Measurements from ENCODE around the gene EDA. TPM values are rescaled to one million over a fixed set of nuclear protein-coding genes. Genes with fewer than 3 reads are reported as not detected.
"Not testable (repeated sequence)": the region's sequence is repeated elsewhere in the genome, so short reads cannot be mapped to it uniquely, and the experiment has no call there.

Gene EDA
- polyA plus RNA-seq, 2 donors, result 0.57 to 0.92 TPM

DNA sequence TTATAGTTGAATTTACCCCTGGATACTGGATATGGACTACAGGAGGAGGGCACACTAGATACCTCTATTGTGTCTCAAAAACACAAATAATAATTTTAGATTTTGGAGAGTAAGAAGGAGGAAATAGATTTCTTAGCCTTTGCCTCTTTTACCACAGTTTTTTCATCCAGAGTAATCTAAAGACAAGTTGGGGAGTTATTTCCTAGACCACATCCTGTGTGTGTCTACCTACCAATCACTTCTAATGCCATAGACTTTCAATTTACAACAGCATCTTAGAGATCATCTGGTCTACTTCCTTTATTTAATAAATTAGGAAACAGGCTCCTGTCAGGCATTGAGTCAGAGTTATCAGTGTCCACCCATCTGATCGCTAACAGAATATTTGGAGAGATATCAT lies 191.5 kb downstream of the EDA start:
- H3K4me1 ChIP-seq (ENCODE audit: control insufficient read depth in 2 of 2, insufficient read depth in 2 of 2, low read length in 1 of 2), result no peaks in the 10 kb centered on the region
- H3K27ac ChIP-seq (ENCODE audit: low read depth in 2 of 2, low read length in 1 of 2), result no peak overlapping the region
- no peaks in the 10 kb centered on the region for H3K36me3 ChIP-seq (ENCODE audit: control insufficient read depth in 2 of 2, insufficient read depth in 2 of 2, low read length in 1 of 2)
- H3K9me3 ChIP-seq (ENCODE audit: control insufficient read depth in 2 of 2, insufficient read depth in 1 of 2, low read depth in 1 of 2, low read length in 1 of 2), result no peaks in the 10 kb centered on the region
- H3K4me3 ChIP-seq (ENCODE audit: low read depth in 1 of 2, low read length in 2 of 2), result no peak overlapping the region
- no peaks in the 10 kb centered on the region for H3K27me3 ChIP-seq (ENCODE audit: control insufficient read depth in 1 of 2, insufficient read depth in 2 of 2, low read length in 2 of 2)
- 78 to 85% methylated on average over 1 of the region's 1 CpG for WGBS, 2 donors

DNA sequence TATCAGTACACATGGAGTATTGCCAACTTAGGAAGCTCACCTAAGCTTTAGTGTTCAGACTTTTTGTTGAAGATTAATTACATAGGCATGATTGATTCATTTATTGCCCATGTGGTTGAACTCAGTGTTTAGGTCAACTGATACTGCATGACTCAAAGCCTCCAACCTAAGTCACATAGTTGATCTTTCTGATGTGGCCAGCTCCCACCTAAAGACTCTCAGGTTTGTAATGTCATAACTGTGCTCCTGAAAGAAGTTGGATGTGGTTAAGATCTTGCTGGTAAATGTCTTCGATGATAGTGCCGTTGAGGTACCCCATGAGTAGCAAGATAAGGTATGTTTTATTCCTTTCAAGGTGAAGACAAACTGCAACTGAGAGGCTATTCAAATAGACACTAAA lies 192.5 kb downstream of the EDA start:
- WGBS, 2 donors, result 78 to 87% methylated on average over 2 of the region's 2 CpGs
- no peaks in the 10 kb centered on the region for H3K4me1 ChIP-seq (ENCODE audit: control insufficient read depth in 2 of 2, insufficient read depth in 2 of 2, low read length in 1 of 2)
- H3K27me3 ChIP-seq (ENCODE audit: control insufficient read depth in 1 of 2, insufficient read depth in 2 of 2, low read length in 2 of 2), result no peaks in the 10 kb centered on the region

DNA sequence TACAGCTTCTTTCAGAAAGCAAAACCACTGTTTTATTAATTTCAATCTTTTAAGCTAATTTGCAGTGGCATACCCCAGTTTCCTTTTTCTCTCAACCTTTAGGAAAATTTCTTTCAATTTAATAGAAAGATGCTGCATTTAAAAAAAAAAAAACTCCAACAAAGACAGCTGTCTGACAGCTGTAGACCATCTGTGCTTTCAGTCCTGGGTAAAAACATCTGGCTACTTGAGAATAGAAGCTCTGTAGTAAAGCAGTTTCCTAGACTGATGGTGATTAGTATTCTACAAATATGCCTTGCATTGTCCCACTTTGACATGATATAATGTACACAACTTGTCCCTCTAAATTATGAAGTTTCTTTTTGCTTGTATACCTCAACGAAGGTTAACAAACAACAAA lies 197.8 kb downstream of the EDA start:
- no peak overlapping the region for H3K4me3 ChIP-seq (ENCODE audit: low read depth in 1 of 2, low read length in 2 of 2)
- peaks cover 0 to 5% of the 10 kb centered on the region in 2 donors for H3K9me3 ChIP-seq (ENCODE audit: control insufficient read depth in 2 of 2, insufficient read depth in 1 of 2, low read depth in 1 of 2, low read length in 1 of 2)
- H3K27ac ChIP-seq (ENCODE audit: low read depth in 2 of 2, low read length in 1 of 2), result no peak overlapping the region
- H3K4me1 ChIP-seq (ENCODE audit: control insufficient read depth in 2 of 2, insufficient read depth in 2 of 2, low read length in 1 of 2), result no peaks in the 10 kb centered on the region
- WGBS, 2 donors, result 38 to 46% methylated on average over 1 of the region's 1 CpG
- H3K36me3 ChIP-seq (ENCODE audit: control insufficient read depth in 2 of 2, insufficient read depth in 2 of 2, low read length in 1 of 2), result no peaks in the 10 kb centered on the region
- no peaks in the 10 kb centered on the region for H3K27me3 ChIP-seq (ENCODE audit: control insufficient read depth in 1 of 2, insufficient read depth in 2 of 2, low read length in 2 of 2)

More for the DNA sequence above, 192.5 kb downstream of the EDA start:
- Histone ChIP-seq H3K36me3 (ENCODE audit: control insufficient read depth in 2 of 2, insufficient read depth in 2 of 2, low read length in 1 of 2) (no peaks in the 10 kb centered on the region), H3K27ac (ENCODE audit: low read depth in 2 of 2, low read length in 1 of 2) (no peak overlapping the region), H3K4me3 (ENCODE audit: low read depth in 1 of 2, low read length in 2 of 2) (no peak overlapping the region), H3K9me3 (ENCODE audit: control insufficient read depth in 2 of 2, insufficient read depth in 1 of 2, low read depth in 1 of 2, low read length in 1 of 2) (no peaks in the 10 kb centered on the region)

DNA sequence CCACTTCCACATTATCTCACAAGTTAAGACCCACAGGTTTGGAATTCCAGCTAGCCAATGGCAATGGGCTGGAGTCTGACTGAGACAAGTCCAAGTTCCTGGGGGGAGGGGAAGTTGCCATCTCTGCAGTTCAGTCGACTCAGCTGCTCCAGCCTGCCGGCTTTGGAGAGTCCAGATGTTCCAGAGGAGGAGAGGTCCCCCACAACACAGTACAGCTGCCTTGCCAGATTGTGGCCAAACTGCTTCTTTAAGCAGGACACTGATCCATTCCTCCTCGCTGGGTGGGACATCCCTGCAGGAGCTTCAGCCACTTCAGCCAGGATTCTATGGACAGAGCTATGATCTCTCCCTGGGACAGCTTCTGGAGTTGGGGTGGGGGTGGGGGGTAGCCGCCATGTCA lies 199.2 kb downstream of the EDA start:
- WGBS, 2 donors, result 71 to 75% methylated on average over 4 of the region's 4 CpGs
- no peaks in the 10 kb centered on the region for H3K27me3 ChIP-seq (ENCODE audit: control insufficient read depth in 1 of 2, insufficient read depth in 2 of 2, low read length in 2 of 2)

DNA sequence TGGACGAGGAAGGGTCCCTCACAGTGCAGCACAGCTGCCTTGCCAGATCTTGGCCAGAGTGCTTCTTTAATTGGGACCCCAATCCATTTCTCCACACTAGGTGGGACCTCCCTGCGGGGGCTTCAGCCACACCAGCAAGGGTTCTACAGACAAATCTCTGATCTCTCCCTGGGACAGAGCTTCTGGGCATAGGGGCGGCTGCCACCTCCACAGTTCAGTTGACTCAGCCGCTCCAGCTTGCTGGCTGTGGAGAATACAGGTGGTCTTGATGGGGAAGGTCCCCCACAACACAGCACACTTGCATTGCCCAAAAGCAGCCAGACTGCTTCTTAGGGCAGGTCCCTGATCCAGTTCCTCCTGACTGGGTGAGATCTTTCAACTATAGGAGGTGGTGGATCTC lies 199.6 kb downstream of the EDA start:
- Histone ChIP-seq H3K27ac (ENCODE audit: low read depth in 2 of 2, low read length in 1 of 2) (no peak overlapping the region), H3K27me3 (ENCODE audit: control insufficient read depth in 1 of 2, insufficient read depth in 2 of 2, low read length in 2 of 2) (no peaks in the 10 kb centered on the region), H3K36me3 (ENCODE audit: control insufficient read depth in 2 of 2, insufficient read depth in 2 of 2, low read length in 1 of 2) (no peaks in the 10 kb centered on the region), H3K9me3 (ENCODE audit: control insufficient read depth in 2 of 2, insufficient read depth in 1 of 2, low read depth in 1 of 2, low read length in 1 of 2) (peaks cover 0 to 5% of the 10 kb centered on the region in 2 donors), H3K4me1 (ENCODE audit: control insufficient read depth in 2 of 2, insufficient read depth in 2 of 2, low read length in 1 of 2) (no peaks in the 10 kb centered on the region), H3K4me3 (ENCODE audit: low read depth in 1 of 2, low read length in 2 of 2) (no peak overlapping the region)
- 85 to 89% methylated on average over 4 of the region's 4 CpGs for WGBS, 2 donors

More for the DNA sequence above, 199.2 kb downstream of the EDA start:
- H3K4me1 ChIP-seq (ENCODE audit: control insufficient read depth in 2 of 2, insufficient read depth in 2 of 2, low read length in 1 of 2), result no peaks in the 10 kb centered on the region
- peaks cover 0 to 5% of the 10 kb centered on the region in 2 donors for H3K9me3 ChIP-seq (ENCODE audit: control insufficient read depth in 2 of 2, insufficient read depth in 1 of 2, low read depth in 1 of 2, low read length in 1 of 2)
- H3K27ac ChIP-seq (ENCODE audit: low read depth in 2 of 2, low read length in 1 of 2), result no peak overlapping the region
- no peaks in the 10 kb centered on the region for H3K36me3 ChIP-seq (ENCODE audit: control insufficient read depth in 2 of 2, insufficient read depth in 2 of 2, low read length in 1 of 2)
- no peak overlapping the region for H3K4me3 ChIP-seq (ENCODE audit: low read depth in 1 of 2, low read length in 2 of 2)

DNA sequence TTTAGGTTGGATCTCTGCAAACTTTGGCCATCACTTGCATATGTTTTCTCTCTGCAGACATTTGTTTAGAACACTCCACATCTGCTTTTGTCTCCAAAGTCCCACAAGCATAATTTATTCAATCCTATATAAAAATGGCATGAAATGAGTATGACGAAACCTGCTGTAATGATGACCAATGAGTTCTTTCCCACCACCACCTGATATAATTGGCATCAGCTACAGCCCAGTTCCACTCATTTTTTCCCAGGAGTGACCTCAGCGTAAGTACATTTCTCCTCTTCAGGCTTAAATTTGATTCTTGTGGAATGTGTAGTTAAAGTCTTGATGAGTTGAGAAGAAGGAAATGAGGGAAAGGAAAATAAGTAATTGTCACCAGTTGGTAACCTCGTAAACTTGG lies 228.7 kb downstream of the EDA start:
- Histone ChIP-seq H3K36me3 (ENCODE audit: control insufficient read depth in 2 of 2, insufficient read depth in 2 of 2, low read length in 1 of 2) (no peaks in the 10 kb centered on the region), H3K4me3 (ENCODE audit: low read depth in 1 of 2, low read length in 2 of 2) (no peak overlapping the region), H3K27ac (ENCODE audit: low read depth in 2 of 2, low read length in 1 of 2) (no peak overlapping the region), H3K4me1 (ENCODE audit: control insufficient read depth in 2 of 2, insufficient read depth in 2 of 2, low read length in 1 of 2) (no peaks in the 10 kb centered on the region), H3K27me3 (ENCODE audit: control insufficient read depth in 1 of 2, insufficient read depth in 2 of 2, low read length in 2 of 2) (no peaks in the 10 kb centered on the region), H3K9me3 (ENCODE audit: control insufficient read depth in 2 of 2, insufficient read depth in 1 of 2, low read depth in 1 of 2, low read length in 1 of 2) (no peaks in the 10 kb centered on the region)
- 77 to 87% methylated on average over 3 of the region's 3 CpGs for WGBS, 2 donors

DNA sequence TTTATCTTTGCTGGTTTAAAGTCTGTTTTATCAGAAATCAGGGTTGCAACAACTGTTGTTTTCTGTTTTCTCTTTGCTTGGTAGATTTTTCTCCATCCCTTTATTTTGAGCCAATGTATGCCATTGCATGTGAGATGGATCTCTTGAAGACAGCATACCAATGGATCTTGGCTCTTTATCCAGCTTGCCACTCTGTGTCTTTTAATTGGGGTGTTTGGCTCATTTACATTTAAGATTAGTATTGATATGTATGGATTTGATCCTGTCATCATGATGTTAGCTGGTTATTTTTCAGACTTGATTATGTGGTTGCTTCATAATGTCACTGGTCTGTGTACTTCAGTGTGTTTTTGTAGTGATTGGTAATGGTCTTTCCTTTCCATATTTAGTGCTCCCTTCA lies 244.1 kb downstream of the EDA start:
- not testable (repeated sequence) for H3K36me3 ChIP-seq (ENCODE audit: control insufficient read depth in 2 of 2, insufficient read depth in 2 of 2, low read length in 1 of 2); H3K27me3 ChIP-seq (ENCODE audit: control insufficient read depth in 1 of 2, insufficient read depth in 2 of 2, low read length in 2 of 2); H3K4me3 ChIP-seq (ENCODE audit: low read depth in 1 of 2, low read length in 2 of 2); H3K9me3 ChIP-seq (ENCODE audit: control insufficient read depth in 2 of 2, insufficient read depth in 1 of 2, low read depth in 1 of 2, low read length in 1 of 2); H3K4me1 ChIP-seq (ENCODE audit: control insufficient read depth in 2 of 2, insufficient read depth in 2 of 2, low read length in 1 of 2); H3K27ac ChIP-seq (ENCODE audit: low read depth in 2 of 2, low read length in 1 of 2)

DNA sequence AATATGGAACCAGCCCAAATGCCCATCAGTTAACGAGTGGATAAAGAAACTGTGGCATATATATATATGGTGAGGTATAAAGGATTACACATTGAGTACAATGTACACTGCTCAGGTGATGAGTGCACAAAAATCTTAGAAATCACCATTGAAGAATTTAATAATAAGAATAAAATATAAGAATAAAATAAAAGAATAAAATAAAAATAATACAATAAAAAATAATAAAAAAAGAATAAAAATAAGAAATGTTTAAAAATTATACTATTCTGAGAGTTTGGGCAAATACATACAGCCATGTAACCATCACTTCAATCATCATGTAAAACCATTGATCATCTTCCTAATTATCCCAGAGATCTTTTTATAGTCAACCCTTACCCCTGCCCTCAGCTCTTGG lies 260.3 kb downstream of the EDA start:
- H3K9me3 ChIP-seq (ENCODE audit: control insufficient read depth in 2 of 2, insufficient read depth in 1 of 2, low read depth in 1 of 2, low read length in 1 of 2), result no peaks in the 10 kb centered on the region
- 71 to 72% methylated on average over 1 of the region's 1 CpG for WGBS, 2 donors
- H3K36me3 ChIP-seq (ENCODE audit: control insufficient read depth in 2 of 2, insufficient read depth in 2 of 2, low read length in 1 of 2), result no peaks in the 10 kb centered on the region
- no peaks in the 10 kb centered on the region for H3K4me1 ChIP-seq (ENCODE audit: control insufficient read depth in 2 of 2, insufficient read depth in 2 of 2, low read length in 1 of 2)
- no peak overlapping the region for H3K27ac ChIP-seq (ENCODE audit: low read depth in 2 of 2, low read length in 1 of 2)
- no peak overlapping the region for H3K4me3 ChIP-seq (ENCODE audit: low read depth in 1 of 2, low read length in 2 of 2)
- H3K27me3 ChIP-seq (ENCODE audit: control insufficient read depth in 1 of 2, insufficient read depth in 2 of 2, low read length in 2 of 2), result no peaks in the 10 kb centered on the region

DNA sequence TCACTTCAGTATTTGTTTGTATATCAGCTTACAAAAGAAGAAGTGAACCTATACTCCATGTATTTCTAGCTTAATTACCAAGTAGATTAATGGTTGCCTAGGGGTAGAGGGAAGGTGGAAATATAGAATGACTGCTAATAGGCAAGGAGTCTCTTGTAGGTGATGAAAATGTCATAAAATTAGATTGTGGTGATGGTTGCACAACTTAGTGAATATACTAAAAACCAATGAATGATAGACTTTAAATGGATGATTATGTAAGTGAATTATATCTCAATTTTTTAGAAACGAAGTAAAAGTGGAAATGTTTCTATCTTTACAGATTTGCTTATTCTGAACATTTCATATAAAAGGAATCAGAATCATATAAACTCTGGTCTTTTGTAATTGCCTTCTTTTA lies 268.3 kb downstream of the EDA start:
- H3K36me3 ChIP-seq (ENCODE audit: control insufficient read depth in 2 of 2, insufficient read depth in 2 of 2, low read length in 1 of 2), result no peaks in the 10 kb centered on the region
- no peaks in the 10 kb centered on the region for H3K9me3 ChIP-seq (ENCODE audit: control insufficient read depth in 2 of 2, insufficient read depth in 1 of 2, low read depth in 1 of 2, low read length in 1 of 2)
- 65 to 82% methylated on average over 1 of the region's 1 CpG for WGBS, 2 donors
- H3K4me3 ChIP-seq (ENCODE audit: low read depth in 1 of 2, low read length in 2 of 2), result no peak overlapping the region
- H3K27ac ChIP-seq (ENCODE audit: low read depth in 2 of 2, low read length in 1 of 2), result no peak overlapping the region
- no peaks in the 10 kb centered on the region for H3K27me3 ChIP-seq (ENCODE audit: control insufficient read depth in 1 of 2, insufficient read depth in 2 of 2, low read length in 2 of 2)
- no peaks in the 10 kb centered on the region for H3K4me1 ChIP-seq (ENCODE audit: control insufficient read depth in 2 of 2, insufficient read depth in 2 of 2, low read length in 1 of 2)

DNA sequence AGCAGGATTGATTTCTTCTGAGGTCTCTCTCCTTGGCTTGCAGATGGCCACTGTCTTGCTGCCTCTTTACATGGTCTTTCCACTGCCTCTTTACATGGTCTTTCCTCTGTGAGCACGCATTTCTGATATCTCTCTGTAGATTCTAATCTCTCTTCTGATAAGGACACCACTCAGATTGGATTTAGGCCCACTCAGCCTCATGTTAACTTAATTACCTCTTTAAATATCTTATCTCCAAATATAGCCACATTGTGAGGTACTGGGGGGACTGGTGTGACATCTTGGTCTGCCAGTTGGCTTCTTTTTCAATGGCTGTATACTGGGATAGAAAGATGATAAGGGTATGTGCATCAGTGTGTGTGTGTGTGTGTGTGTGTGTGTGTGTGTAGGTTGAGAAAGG lies 280.1 kb downstream of the EDA start:
- 29 to 67% methylated on average over 1 of the region's 1 CpG for WGBS, 2 donors

More for the DNA sequence above, 280.1 kb downstream of the EDA start:
- H3K4me3 ChIP-seq (ENCODE audit: low read depth in 1 of 2, low read length in 2 of 2), result no peak overlapping the region
- no peaks in the 10 kb centered on the region for H3K4me1 ChIP-seq (ENCODE audit: control insufficient read depth in 2 of 2, insufficient read depth in 2 of 2, low read length in 1 of 2)
- H3K36me3 ChIP-seq (ENCODE audit: control insufficient read depth in 2 of 2, insufficient read depth in 2 of 2, low read length in 1 of 2), result no peaks in the 10 kb centered on the region
- H3K27me3 ChIP-seq (ENCODE audit: control insufficient read depth in 1 of 2, insufficient read depth in 2 of 2, low read length in 2 of 2), result no peaks in the 10 kb centered on the region
- no peak overlapping the region for H3K27ac ChIP-seq (ENCODE audit: low read depth in 2 of 2, low read length in 1 of 2)
- H3K9me3 ChIP-seq (ENCODE audit: control insufficient read depth in 2 of 2, insufficient read depth in 1 of 2, low read depth in 1 of 2, low read length in 1 of 2), result no peaks in the 10 kb centered on the region

Data from esophagus (tissue), 2 donors.